DLD1 (cell line): ENCODE data around the gene MYRFL.
"Not testable (repeated sequence)": the region's sequence is repeated elsewhere in the genome, so short reads cannot be mapped to it uniquely, and the experiment has no call there.

ENCODE experiments used
- in situ Hi-C: cut with HindIII; loops from 2 replicates; pipeline ENCODE4 v1.10.0; 2017; ENCODE audit warnings: low sequenced_read_pairs

Gene MYRFL

GRCh38 chr12:69981881-69982475, 157.0 kb downstream of the MYRFL start:
- in situ Hi-C loops, result no loop called here

GRCh38 chr12:69984241-69984640, 159.2 kb downstream of the MYRFL start:
- in situ Hi-C loops, result no loop called here

GRCh38 chr12:69985656-69986055, 160.6 kb downstream of the MYRFL start:
- in situ Hi-C loops, result no loop called here

GRCh38 chr12:69986114-69986513, 161.1 kb downstream of the MYRFL start:
- in situ Hi-C loops, result no loop called here

GRCh38 chr12:69987579-69988091, 162.6 kb downstream of the MYRFL start:
- in situ Hi-C loops, result no loop called here

- in situ Hi-C loops, result no loop called here
Measured at GRCh38 chr12:69988481-69989321, 163.7 kb downstream of the MYRFL start.

- in situ Hi-C loops, result no loop called here
Measured at GRCh38 chr12:69991690-69992288, 166.8 kb downstream of the MYRFL start.

GRCh38 chr12:69993433-69993832, 168.4 kb downstream of the MYRFL start:
- in situ Hi-C loops, result no loop called here

GRCh38 chr12:69994086-69994485, 169.1 kb downstream of the MYRFL start:
- in situ Hi-C loops, result not testable (repeated sequence)

GRCh38 chr12:69994724-69995173, 169.7 kb downstream of the MYRFL start:
- in situ Hi-C loops, result no loop called here

GRCh38 chr12:69996241-69996640, 171.2 kb downstream of the MYRFL start:
- in situ Hi-C loops, result no loop called here

- in situ Hi-C loops, result no loop called here
Measured at GRCh38 chr12:69996722-69997121, 171.7 kb downstream of the MYRFL start.

GRCh38 chr12:69998011-69998410, 173.0 kb downstream of the MYRFL start:
- in situ Hi-C loops, result no loop called here

- in situ Hi-C loops, result no loop called here
Measured at GRCh38 chr12:69998922-69999321, 173.9 kb downstream of the MYRFL start.

GRCh38 chr12:69999561-69999960, 174.5 kb downstream of the MYRFL start:
- in situ Hi-C loops, result no loop called here

GRCh38 chr12:70002097-70002911, 177.3 kb downstream of the MYRFL start:
- in situ Hi-C loops, result no loop called here

GRCh38 chr12:70002912-70003255, 177.9 kb downstream of the MYRFL start:
- in situ Hi-C loops, result no loop called here

GRCh38 chr12:70005864-70006618, 181.0 kb downstream of the MYRFL start:
- in situ Hi-C loops, result no loop called here

GRCh38 chr12:70006619-70006973, 181.6 kb downstream of the MYRFL start:
- in situ Hi-C loops, result no loop called here

GRCh38 chr12:70007687-70008086, 182.7 kb downstream of the MYRFL start:
- in situ Hi-C loops, result no loop called here
